Measurements from ENCODE around the gene POLR2J3.
"Not testable (repeated sequence)": the region's sequence is repeated elsewhere in the genome, so short reads cannot be mapped to it uniquely, and the experiment has no call there.

- not testable (repeated sequence) for TF ChIP-seq EP300, POLR2A, CTCF (IDR thresholded peaks at IDR 0.05)
Observed at GRCh38 chr7:102583495-102583894, 11.1 kb upstream of the POLR2J3 start.
